ENCODE data around the gene GTPBP3.
A peak's percentile ranks its signal among the peaks of the same experiment; 100 is the strongest.

Gene GTPBP3

DNA sequence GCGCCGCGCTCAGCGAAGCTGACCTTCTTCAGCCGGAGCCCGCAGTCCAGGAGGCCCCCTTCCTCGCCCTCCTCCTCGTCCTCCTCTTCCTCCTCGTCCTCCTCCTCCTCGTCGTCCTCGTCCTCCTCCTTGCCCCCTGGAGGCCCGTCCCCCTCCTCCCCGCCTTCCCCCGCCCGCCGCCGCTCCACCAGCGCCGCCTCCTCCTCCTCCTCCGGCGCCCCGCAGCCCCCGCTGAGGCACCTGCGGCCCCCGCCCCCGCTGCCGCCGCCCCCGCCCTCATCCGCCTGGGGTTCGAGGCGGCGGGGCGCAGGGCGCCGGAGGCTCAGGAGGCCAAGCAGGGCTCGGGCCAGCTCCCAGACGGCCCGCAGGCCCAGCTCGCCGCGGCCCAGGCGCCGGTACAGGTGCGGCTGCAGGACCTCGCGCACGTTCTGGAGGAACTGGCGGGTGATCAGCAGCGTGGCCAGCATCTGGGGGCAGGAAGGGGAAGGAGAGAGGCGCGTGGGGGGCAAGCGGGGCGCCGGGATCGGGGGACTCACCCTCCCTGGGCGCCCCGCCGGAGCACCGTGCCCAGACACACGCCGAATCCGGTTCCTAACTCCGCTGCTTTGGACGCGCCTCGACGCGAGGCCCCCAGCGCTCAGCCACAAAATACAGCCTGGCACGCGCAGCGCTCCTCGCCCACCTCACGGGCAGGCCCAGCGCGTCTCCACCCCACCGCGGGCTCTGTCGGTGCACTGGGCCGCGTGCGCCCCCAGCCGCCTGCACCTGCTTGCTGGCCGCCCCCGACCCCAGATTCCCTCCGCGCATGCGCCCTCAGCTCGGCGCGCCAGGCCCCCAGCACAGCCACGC, 8.6 kb upstream of the GTPBP3 start:
- DNase-seq: peak in 2 of 3 experiments; percentile 48 to 59

- no peak for DNase-seq
These were observed 7.7 kb upstream of the GTPBP3 start for GRCh38 chr19:17329366-17330261.

DNA sequence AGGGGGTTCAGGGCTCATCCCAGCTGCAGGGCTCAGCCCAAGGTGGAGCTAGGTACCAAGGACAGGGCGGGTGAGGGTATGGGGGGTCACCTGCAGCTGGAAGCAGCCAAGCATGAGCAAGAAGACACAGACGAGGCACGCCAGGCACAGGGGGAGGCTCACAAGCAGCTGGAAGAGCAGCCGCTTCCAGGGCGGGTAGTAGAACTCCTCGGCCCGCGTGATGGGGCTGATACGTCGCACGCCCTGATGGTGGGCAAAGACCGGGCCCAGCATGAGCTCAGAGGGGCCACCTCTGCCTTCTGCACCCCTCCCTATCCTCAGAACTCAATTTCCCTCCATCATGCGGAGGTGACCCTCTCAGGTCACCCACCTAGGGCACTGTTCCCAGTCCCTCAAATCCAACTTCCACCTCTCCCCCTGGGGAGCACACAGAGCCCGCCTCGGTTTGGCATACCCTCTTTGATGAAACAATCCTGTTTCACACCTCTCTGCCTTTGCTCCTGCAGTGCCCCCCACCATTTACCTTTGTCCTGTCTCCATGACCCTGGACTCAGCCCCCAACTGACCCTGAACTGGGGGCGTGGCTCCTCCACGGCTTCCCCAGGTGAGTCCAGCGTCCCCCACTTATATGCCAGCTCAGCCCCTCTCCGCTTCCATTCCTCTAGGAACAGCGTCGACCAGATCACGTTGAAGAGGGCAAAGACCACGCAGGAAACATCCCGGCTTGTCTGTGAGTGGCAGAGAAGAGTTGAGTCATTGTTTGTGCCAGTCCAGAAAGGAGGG, 6.9 kb upstream of the GTPBP3 start:
- no peak for DNase-seq

GRCh38 chr19:17331045-17331558, 6.3 kb upstream of the GTPBP3 start:
- DNase-seq: no peak

DNA sequence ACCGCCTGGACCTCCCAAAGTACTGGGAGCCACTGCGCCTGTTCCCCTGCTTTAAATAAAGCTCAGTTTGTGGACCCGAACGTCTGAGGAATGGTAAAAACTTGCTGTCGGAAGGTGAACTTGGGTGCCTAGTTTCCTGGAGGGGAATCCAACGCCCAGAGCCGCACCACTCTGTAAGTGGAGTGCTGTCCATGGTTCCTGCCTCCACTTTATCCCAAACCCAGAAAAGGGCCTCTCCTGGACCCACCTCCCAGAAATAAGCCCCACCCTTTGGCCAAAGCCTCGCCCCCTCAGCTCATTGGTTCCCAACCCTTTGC, 5.0 kb upstream of the GTPBP3 start:
- no peak for DNase-seq

DNA sequence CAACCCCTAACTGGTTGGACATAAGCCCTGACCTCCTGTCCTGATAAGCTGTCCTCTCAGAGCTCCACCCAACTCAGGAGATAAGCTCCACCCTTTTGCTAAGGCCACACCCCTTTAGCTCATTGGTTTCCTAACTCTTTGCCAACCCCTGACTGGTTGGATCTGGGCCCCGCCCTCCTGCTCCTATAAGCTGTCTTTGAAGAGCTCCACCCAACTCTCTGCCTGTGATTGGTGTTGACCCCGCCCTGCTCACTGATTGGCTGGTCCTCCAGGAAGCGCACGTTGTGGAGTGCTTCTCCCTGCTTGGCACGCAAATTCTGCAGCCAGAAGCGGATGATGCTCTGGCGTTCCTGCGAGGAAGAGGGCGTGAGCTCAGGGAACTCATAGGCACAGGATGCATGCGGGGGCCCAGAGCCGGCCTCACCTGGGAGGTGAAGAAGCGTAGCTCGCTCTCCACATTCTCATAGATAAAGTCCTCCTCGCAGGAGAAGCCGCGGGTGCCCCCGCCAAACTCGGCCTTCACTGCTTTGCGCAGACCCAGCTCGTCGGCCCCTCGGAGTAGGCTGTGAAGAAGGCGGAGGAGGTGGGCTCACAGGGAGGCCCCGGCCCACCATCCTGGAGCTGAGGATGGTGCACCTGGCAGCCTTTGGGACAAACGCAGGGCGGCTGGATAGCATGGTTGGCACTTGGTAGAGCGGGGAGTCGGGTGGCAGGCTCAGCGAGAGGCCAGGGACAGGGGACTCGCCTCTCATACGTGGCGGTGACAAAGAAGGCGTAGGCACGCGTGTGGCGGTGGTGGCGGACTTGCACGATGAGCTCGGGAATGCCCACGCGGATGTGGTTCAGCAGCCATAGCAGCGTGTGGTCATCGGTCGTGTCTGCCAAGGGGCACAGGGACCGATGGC, 4.4 kb upstream of the GTPBP3 start:
- peak in 2 of 3 experiments; percentile 14 to 66 for DNase-seq

- peak in 1 of 3 experiments; percentile 51 for DNase-seq
These were observed 3.5 kb upstream of the GTPBP3 start for GRCh38 chr19:17333611-17334413.

- peak; percentile 94 to 97 (median 97) for DNase-seq
These were observed 2.6 kb upstream of the GTPBP3 start, which contains the start of gene ANO8 for GRCh38 chr19:17334414-17335409. TSS of gene ANO8 (minus strand) at chr19:17334855. CDS start at chr19:17334670, 185 bp downstream.

GRCh38 chr19:17335575-17335974, 1.8 kb upstream of the GTPBP3 start:
- no peak for DNase-seq

DNA sequence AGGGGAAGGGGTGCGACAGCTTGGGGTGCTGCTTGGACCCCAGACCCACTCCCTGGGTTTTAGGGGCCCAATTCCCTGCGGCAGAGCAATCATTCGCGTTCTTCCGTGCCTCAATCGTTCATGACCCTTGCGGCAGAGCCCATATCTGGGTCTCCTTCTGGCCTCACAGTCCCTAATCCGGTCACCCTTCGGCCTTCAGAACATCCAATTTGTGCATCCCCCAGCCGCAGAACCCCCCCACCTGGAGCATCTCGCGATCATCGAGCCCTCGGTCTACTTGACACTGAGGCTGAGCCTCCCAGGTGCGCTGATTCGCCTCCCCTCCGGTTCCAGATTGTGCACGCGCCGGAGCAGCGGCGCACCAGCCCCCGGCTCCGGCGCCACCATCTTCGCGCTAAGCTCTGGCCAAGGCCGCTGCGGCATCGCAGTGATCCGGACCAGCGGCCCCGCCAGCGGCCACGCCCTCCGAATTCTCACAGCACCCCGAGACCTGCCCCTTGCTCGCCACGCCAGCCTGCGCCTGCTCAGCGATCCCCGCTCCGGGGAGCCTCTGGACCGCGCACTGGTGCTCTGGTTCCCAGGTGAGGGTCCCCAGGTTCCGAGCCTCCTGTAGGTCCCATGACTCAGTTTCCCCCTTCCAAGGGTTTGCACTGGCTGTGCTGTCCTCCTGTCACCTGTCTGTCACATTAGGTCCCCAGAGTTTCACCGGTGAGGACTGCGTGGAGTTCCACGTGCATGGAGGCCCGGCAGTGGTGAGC, 501 bp downstream of the GTPBP3 start:
- peak in 2 of 3 experiments; percentile 79 to 82 for DNase-seq

GRCh38 chr19:17338433-17339078, 1.2 kb downstream of the GTPBP3 start:
- no peak for DNase-seq

DNA sequence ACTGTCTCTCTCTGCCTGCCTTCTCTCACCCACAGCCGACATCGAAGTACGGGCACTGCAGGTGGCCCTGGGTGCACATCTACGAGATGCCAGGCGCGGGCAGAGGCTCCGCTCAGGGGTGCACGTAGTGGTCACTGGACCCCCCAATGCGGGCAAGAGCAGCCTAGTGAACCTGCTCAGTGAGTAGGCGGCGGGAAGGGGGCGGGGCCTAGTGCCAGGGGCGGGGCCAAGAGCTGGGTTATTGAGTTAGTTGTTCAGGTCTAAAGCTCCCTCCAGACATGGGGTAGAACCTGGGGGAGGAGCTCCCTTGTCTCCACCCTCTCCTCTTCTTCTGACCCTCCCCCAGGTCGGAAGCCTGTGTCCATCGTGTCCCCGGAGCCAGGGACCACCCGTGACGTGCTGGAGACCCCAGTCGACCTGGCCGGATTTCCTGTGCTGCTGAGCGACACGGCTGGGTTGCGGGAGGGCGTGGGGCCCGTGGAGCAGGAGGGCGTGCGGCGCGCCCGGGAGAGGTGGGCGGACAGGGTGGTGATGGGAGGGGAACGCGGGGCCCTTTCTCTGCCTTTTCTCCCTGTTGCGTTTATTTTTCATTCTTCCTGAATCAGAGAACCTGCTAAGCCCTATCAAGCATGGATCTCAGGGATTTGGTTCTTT, 1.9 kb downstream of the GTPBP3 start:
- no peak for DNase-seq

DNA sequence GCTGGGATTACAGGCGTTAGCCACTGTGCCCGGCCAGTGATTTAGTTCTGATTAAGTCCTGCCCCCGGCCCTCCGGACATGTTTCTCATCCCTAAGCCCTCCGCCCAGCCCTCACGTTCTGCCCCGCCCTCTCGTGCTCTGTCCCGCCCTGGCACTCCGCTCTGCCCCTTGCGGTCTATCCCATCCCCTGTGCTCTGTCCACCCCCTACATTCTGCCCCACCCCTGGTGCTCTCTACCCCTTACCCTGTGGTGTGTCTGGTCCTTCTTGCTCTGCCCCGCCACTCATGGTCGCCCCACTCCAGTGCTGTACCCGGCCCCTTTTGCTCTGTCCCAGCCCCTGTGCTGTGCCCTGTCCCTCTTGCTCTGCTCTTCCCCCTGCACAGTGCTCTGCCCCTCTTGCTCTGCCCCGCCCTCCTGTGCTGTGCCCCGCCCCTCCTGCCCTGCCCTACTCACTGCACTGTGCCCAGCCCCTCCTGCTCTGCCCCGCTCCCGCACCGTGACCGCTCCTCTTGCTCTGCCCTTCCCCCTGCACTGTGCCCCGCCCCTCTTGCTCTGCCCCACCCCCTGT, 3.0 kb downstream of the GTPBP3 start:
- DNase-seq: no peak

- DNase-seq: no peak
These were observed 3.6 kb downstream of the GTPBP3 start for GRCh38 chr19:17340871-17341357.

GRCh38 chr19:17341386-17341785, 4.0 kb downstream of the GTPBP3 start:
- DNase-seq: no peak

- DNase-seq: no peak
These were observed 4.5 kb downstream of the GTPBP3 start for GRCh38 chr19:17341845-17342244.

DNA sequence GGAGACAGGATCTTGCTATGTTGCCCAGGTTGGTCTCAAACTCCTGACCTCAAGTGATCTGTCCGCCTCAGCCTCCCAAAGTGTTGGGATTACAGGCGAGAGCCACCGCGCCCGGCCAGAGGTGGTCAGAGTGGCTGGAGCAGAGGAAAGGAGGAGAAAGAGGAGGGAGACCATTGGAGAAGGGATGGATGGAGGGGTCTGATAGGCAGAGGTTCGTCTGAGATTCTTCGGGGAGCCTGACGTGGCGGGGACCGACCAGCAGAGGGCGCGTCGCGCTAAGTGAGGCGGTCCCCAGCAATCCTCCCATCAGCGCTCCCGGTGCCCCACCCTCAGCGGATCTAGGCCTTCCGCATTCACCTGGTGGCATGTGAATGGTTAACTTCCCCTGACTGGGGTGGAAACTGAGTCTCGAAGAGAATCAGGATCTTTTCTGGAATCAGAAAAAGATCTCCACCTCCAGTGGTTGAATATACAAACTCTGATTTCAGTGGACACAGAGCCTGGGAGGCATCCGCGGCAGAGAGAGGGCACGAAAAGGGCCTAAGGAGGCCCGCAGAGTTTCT, 8.8 kb downstream of the GTPBP3 start:
- DNase-seq: peak; percentile 41 to 77 (median 61)

Data from NCI-H1417 (cell line).